Tibial nerve (tissue), 3 donors: ENCODE measurements around the gene IL18.

Source experiments
- CTCF ChIP-seq, 5 experiments: fragments of 200-600 bp in 3 of 5; fragments of 450-650 bp in 2 of 5; sonication (generic) in 3 of 5; IDR thresholded peaks; one replicate each; pipeline ENCODE4 v1.5.1; 2016 to 2019; ENCODE audit warnings: antibody characterized with exemption in 5 of 5, mild to moderate bottlenecking in 3 of 5, moderate library complexity in 2 of 5
- POLR2A ChIP-seq, 2 donors: fragments of 450-650 bp; IDR thresholded peaks; one replicate each; pipeline ENCODE4 v1.6.1; 2017; ENCODE audit warnings: antibody characterized with exemption in 2 of 2, mild to moderate bottlenecking in 2 of 2, moderate library complexity in 2 of 2

GRCh38 chr11:112166562-112166961 lies 2.7 kb upstream of the IL18 start:
- no peak for TF ChIP-seq CTCF (IDR thresholded peaks at IDR 0.05)
- no peak for TF ChIP-seq POLR2A (IDR thresholded peaks at IDR 0.05)
